ENCODE data around the gene INSL4. TPM values are rescaled to one million over a fixed set of nuclear protein-coding genes. Genes with fewer than 3 reads are reported as not detected.

INSL4 gene
- total and polyA plus RNA-seq, 2 of the 4 experiments (the other 2 are of a cell fraction), result 0.03 TPM; not detected in 1

- WGBS, 2 experiments (ENCODE audit: extremely low coverage in 2 of 2, insufficient read length in 1 of 2), result no CpG with 5 or more reads among the region's 2 CpGs
- H2BK15ac ChIP-seq (ENCODE audit: low read depth, low read length), result no peak overlapping the region
- H3K27ac ChIP-seq (ENCODE audit: insufficient read depth, low read length), result no peak overlapping the region
- dilution Hi-C loops (cut with HindIII; ENCODE audit: low sequenced_read_pairs, unreplicated experiment) (no loop called here), in situ Hi-C loops (cut with MboI; ENCODE audit: low sequenced_read_pairs) (loop anchor here (25.0 kb wide), 1 partner anchor 431 kb away; no protein-coding TSS in a partner anchor), intact Hi-C loops (cut with micrococcal nuclease) (no loop called here)
- CTCF ChIA-PET, result no interaction called here
- POLR2A ChIA-PET (ENCODE audit: unreplicated experiment), result no interaction called here
- no peak overlapping the region for H3K23ac ChIP-seq (ENCODE audit: low read depth, low read length)
- H3K27me3 ChIP-seq (ENCODE audit: control insufficient read depth, insufficient read depth, low read length), result peaks cover 15% of the 10 kb centered on the region
- no peak overlapping the region for H3K14ac ChIP-seq (replicated peaks; ENCODE audit: low read depth, low read length)
- no TSS peak for BruUV-seq (replicated peaks)
- no peaks in the 10 kb centered on the region for H3K9me3 ChIP-seq (ENCODE audit: control insufficient read depth, insufficient read depth, low read length)
- no peak overlapping the region for H3K4me2 ChIP-seq (ENCODE audit: low read depth, low read length)
- no peak overlapping the region for H4K91ac ChIP-seq (ENCODE audit: insufficient read depth, low read depth, low read length)
- no peak overlapping the region for H4K8ac ChIP-seq (ENCODE audit: low read depth in 2 of 2, low read length in 2 of 2)
- DNase-seq (no peak), ATAC-seq (ENCODE audit: low read depth) (no peak)
- H3K9me1 ChIP-seq (ENCODE audit: insufficient read depth, low read length), result no peaks in the 10 kb centered on the region
- no peak overlapping the region for H2AK5ac ChIP-seq (ENCODE audit: low read depth, low read length)
- H3K56ac ChIP-seq (ENCODE audit: extremely low read depth, insufficient read depth, low read length), result no peak overlapping the region
- H3K18ac ChIP-seq (ENCODE audit: low read depth, low read length), result no peak overlapping the region
- H4K5ac ChIP-seq (ENCODE audit: low read depth, low read length), result no peak overlapping the region
- H3K4me3 ChIP-seq (ENCODE audit: insufficient read depth, low read depth, low read length), result no peak overlapping the region
- H4K20me1 ChIP-seq (ENCODE audit: insufficient read depth, low read length), result no peaks in the 10 kb centered on the region
- H2AK9ac ChIP-seq (replicated peaks; ENCODE audit: low read depth, low read length, poor library complexity), result no peak overlapping the region
- H2BK120ac ChIP-seq (ENCODE audit: low read depth, low read length), result no peak overlapping the region
- H3K4me1 ChIP-seq (ENCODE audit: control insufficient read depth, insufficient read depth, low read length), result no peaks in the 10 kb centered on the region
- no peak overlapping the region for H3K9ac ChIP-seq (ENCODE audit: low read depth, low read length)
- no peaks in the 10 kb centered on the region for H3K79me1 ChIP-seq (ENCODE audit: low read depth in 1 of 2, low read length in 2 of 2)
- no peak overlapping the region for H2BK5ac ChIP-seq (ENCODE audit: low read depth, low read length, poor library complexity, severe bottlenecking)
- no peak overlapping the region for H3K4ac ChIP-seq (ENCODE audit: low read depth, low read length)
- no peak overlapping the region for H2BK20ac ChIP-seq (ENCODE audit: low read depth, low read length)
- H3K36me3 ChIP-seq (ENCODE audit: control insufficient read depth, insufficient read depth, low read length), result no peaks in the 10 kb centered on the region
- H2AFZ ChIP-seq (replicated peaks; ENCODE audit: low read length, poor library complexity), result no peak overlapping the region
- TF ChIP-seq RAD21 (IDR thresholded peaks at IDR 0.05; ENCODE audit: low read length), result no peak
- TF ChIP-seq CHD1 (IDR thresholded peaks at IDR 0.05; ENCODE audit: low read depth, low read length), result no peak
- no peak for TF ChIP-seq NFE2L2 (IDR thresholded peaks at IDR 0.05; ENCODE audit: low read depth, low read length)
- no peak for TF ChIP-seq RCOR1 (IDR thresholded peaks at IDR 0.05; ENCODE audit: insufficient replicate concordance, low read length)
- TF ChIP-seq BHLHE40 (IDR thresholded peaks at IDR 0.05; ENCODE audit: low read depth, low read length), result no peak
- TF ChIP-seq SMC3 (IDR thresholded peaks at IDR 0.05; ENCODE audit: low read depth, low read length), result no peak
- no peak for TF ChIP-seq MXI1 (IDR thresholded peaks at IDR 0.05; ENCODE audit: borderline replicate concordance, low read depth, low read length)
- TF ChIP-seq, protein P1, sequence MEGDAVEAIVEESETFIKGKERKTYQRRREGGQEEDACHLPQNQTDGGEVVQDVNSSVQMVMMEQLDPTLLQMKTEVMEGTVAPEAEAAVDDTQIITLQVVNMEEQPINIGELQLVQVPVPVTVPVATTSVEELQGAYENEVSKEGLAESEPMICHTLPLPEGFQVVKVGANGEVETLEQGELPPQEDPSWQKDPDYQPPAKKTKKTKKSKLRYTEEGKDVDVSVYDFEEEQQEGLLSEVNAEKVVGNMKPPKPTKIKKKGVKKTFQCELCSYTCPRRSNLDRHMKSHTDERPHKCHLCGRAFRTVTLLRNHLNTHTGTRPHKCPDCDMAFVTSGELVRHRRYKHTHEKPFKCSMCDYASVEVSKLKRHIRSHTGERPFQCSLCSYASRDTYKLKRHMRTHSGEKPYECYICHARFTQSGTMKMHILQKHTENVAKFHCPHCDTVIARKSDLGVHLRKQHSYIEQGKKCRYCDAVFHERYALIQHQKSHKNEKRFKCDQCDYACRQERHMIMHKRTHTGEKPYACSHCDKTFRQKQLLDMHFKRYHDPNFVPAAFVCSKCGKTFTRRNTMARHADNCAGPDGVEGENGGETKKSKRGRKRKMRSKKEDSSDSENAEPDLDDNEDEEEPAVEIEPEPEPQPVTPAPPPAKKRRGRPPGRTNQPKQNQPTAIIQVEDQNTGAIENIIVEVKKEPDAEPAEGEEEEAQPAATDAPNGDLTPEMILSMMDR (conservative IDR thresholded peaks at IDR 0.05; ENCODE audit: low read depth, low read length), result no peak
- no peak for TF ChIP-seq MAFK (IDR thresholded peaks at IDR 0.05; ENCODE audit: low read depth, low read length)
- TF ChIP-seq CEBPB (IDR thresholded peaks at IDR 0.05; ENCODE audit: low read depth, low read length), result no peak
- no peak for TF ChIP-seq RFX5 (IDR thresholded peaks at IDR 0.05; ENCODE audit: low read depth, low read length)
- no peak for TF ChIP-seq POLR2A (IDR thresholded peaks at IDR 0.05; ENCODE audit: low read depth, low read length)
- no peak for TF ChIP-seq ELK1 (IDR thresholded peaks at IDR 0.05; ENCODE audit: borderline replicate concordance, low read depth, low read length)
- TF ChIP-seq MAZ (IDR thresholded peaks at IDR 0.05; ENCODE audit: borderline replicate concordance, low read depth, low read length), result no peak
- no peak for TF ChIP-seq FOS (IDR thresholded peaks at IDR 0.05; ENCODE audit: low read depth, low read length)
- no peak for TF ChIP-seq USF2 (IDR thresholded peaks at IDR 0.05; ENCODE audit: low read depth, low read length)
Measured at GRCh38 chr9:5193345-5193744, 37.9 kb upstream of the INSL4 start.
